Ureter (tissue), 1 donor: Measurements from ENCODE around the gene NOX5. TPM values are rescaled to one million over a fixed set of nuclear protein-coding genes. Genes with fewer than 3 reads are reported as not detected.
A peak's percentile ranks its signal among the peaks of the same experiment; 100 is the strongest.

Experiments used
- DNase-seq: peaks from one replicate; pipeline ENCODE4 v3.0.0-alpha.2; 2020; ENCODE audit warnings: low spot score
- total RNA-seq: library from RNA; stranded (reverse); gene quantifications from one replicate; pipeline ENCODE4 v1.2.4, GENCODE V29; 2023
- donor health status: DM: yes; HTN: yes; CAD: no.

NOX5 gene
- total RNA-seq, 1 donor from 2014 or later: 0.89 TPM

- peak; percentile 63 for DNase-seq
Observed at GRCh38 chr15:68991723-68992122, 22.8 kb upstream of the NOX5 start.

- DNase-seq: no peak
Observed at GRCh38 chr15:68992696-68993095, 21.8 kb upstream of the NOX5 start.

- no peak for DNase-seq
Observed at GRCh38 chr15:68993276-68993675, 21.2 kb upstream of the NOX5 start.

GRCh38 chr15:68994149-68994548, 20.3 kb upstream of the NOX5 start:
- DNase-seq: no peak

GRCh38 chr15:68994981-68995761, 19.3 kb upstream of the NOX5 start:
- DNase-seq: no peak

GRCh38 chr15:68997050-68997449, 17.4 kb upstream of the NOX5 start:
- no peak for DNase-seq

- DNase-seq: no peak
Observed at GRCh38 chr15:68997930-68998777, 16.3 kb upstream of the NOX5 start.

GRCh38 chr15:68999091-68999490, 15.4 kb upstream of the NOX5 start:
- no peak for DNase-seq

GRCh38 chr15:69000091-69000490, 14.4 kb upstream of the NOX5 start:
- DNase-seq: no peak

- no peak for DNase-seq
Observed at GRCh38 chr15:69000725-69001503, 13.6 kb upstream of the NOX5 start.

GRCh38 chr15:69002783-69003182, 11.7 kb upstream of the NOX5 start:
- DNase-seq: no peak

- no peak for DNase-seq
Observed at GRCh38 chr15:69004011-69004410, 10.5 kb upstream of the NOX5 start.

- DNase-seq: no peak
Observed at GRCh38 chr15:69008056-69008455, 6.4 kb upstream of the NOX5 start.

- DNase-seq: no peak
Observed at GRCh38 chr15:69009341-69009740, 5.2 kb upstream of the NOX5 start.

GRCh38 chr15:69011641-69012040, 2.9 kb upstream of the NOX5 start:
- DNase-seq: no peak

- no peak for DNase-seq
Observed at GRCh38 chr15:69012761-69013364, 1.6 kb upstream of the NOX5 start.

GRCh38 chr15:69013726-69014406, 629 bp upstream of the NOX5 start:
- no peak for DNase-seq

- no peak for DNase-seq
Observed at GRCh38 chr15:69015591-69015990, 1.1 kb downstream of the NOX5 start.

GRCh38 chr15:69016021-69016595, 1.6 kb downstream of the NOX5 start:
- no peak for DNase-seq

GRCh38 chr15:69017978-69018377, 3.5 kb downstream of the NOX5 start:
- no peak for DNase-seq

GRCh38 chr15:69018951-69019350, 4.5 kb downstream of the NOX5 start:
- DNase-seq: no peak
